Vagina (tissue), 2 donors: Measurements from ENCODE around the gene CLEC16A.

Experiments
- POLR2A ChIP-seq, 2 donors: fragments of 450-650 bp; IDR thresholded peaks; one replicate each; pipeline ENCODE4 v1.6.1; 2017; ENCODE audit warnings: antibody characterized with exemption in 2 of 2, mild to moderate bottlenecking in 2 of 2, moderate library complexity in 2 of 2
- TF ChIP-seq, protein P1 (sequence below), 3 experiments: fragments of 450-650 bp in 2 of 3; fragments of 200-600 bp in 1 of 3; sonication (generic) in 1 of 3; IDR thresholded peaks; one replicate each; pipeline ENCODE4 v1.5.1; 2017 to 2019; ENCODE audit warnings: antibody characterized with exemption in 3 of 3, mild to moderate bottlenecking in 2 of 3, moderate library complexity in 2 of 3

DNA sequence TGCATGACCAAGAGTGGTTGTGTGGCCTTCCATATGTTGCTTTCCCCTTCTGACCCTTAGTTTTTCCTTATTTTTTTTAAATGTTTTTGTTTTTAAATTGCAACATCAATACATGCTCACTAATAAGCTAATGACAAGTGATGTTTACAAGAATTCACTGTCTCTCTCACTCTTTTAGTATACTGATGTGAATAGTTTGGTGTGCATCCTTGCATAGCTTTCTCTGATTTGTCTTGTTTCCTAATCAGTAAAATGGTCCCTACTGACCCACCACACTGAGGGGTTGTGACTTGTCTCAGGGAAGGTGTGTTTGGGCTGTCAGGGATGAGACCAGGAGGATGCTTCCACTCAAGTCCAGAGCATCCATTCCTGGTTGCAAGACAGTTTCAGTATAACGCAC, 41.4 kb upstream of the CLEC16A start:
- TF ChIP-seq, protein P1, sequence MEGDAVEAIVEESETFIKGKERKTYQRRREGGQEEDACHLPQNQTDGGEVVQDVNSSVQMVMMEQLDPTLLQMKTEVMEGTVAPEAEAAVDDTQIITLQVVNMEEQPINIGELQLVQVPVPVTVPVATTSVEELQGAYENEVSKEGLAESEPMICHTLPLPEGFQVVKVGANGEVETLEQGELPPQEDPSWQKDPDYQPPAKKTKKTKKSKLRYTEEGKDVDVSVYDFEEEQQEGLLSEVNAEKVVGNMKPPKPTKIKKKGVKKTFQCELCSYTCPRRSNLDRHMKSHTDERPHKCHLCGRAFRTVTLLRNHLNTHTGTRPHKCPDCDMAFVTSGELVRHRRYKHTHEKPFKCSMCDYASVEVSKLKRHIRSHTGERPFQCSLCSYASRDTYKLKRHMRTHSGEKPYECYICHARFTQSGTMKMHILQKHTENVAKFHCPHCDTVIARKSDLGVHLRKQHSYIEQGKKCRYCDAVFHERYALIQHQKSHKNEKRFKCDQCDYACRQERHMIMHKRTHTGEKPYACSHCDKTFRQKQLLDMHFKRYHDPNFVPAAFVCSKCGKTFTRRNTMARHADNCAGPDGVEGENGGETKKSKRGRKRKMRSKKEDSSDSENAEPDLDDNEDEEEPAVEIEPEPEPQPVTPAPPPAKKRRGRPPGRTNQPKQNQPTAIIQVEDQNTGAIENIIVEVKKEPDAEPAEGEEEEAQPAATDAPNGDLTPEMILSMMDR (IDR thresholded peaks at IDR 0.05) = no peak
- TF ChIP-seq POLR2A (IDR thresholded peaks at IDR 0.05) = no peak
